ENCODE results near the gene PLCB1.
"Not testable (repeated sequence)": the region's sequence is repeated elsewhere in the genome, so short reads cannot be mapped to it uniquely, and the experiment has no call there.

Gene PLCB1

DNA sequence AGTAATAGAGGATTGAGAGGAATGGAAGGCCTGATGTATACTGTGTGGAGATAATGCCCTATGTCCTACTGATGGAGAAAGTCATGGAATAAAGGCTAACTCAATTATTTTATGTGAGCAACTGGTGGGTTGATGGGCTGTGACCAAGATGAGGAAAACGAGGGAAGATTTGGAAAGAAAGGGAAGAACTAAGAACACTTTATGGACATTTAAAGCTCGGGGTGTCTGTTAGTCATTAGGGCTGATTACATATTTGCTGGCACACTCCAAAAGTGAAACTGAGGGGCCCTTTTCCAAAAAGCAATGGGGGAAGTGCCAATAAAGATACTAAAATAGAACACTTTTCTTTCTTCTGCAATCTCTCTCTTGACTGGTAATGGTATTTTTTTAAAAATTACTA lies 439.5 kb downstream of the PLCB1 start:
- no peak for DNase-seq (ENCODE audit: insufficient read length, low spot score)
- FAIRE-seq: no peak

DNA sequence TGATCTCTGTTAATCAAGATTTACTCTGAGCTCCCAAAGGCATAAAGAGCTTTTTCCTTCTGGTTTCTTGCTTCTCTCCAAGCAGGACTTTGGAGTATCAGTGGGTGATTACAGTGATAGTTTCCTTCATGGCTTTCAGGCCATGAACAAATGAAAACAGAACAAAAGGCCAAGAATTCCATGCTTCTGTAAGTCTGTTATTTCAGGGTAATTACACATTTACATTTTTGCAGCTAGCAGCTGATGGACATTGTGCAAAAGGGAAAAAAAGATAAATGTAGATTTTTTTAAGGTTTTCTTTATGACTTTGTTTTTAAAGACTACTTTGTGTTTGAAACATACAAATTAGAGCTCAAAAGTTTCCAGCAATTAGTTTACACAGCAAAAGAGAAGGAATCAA lies 441.6 kb downstream of the PLCB1 start:
- DNase-seq (ENCODE audit: insufficient read length, low spot score): no peak
- no peak for FAIRE-seq

DNA sequence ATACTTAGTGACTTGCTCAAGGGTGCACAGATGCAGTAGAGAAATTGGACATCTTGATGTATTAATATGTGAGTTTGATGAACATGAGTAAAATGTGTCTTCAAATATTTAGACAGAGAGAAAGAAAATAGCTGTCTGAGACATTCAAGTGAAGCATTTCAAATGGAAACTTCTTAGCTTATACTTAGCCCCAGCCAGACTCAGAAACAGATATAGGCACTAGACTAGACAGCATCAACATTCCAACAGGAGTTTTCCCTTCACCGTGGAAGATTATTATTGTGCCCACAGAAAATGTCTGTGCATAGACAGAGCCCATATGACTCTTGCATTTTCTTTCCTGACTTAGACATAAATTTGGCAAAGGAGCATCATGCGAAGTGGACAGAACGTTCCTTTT lies 443.0 kb downstream of the PLCB1 start:
- FAIRE-seq (no peak), DNase-seq (ENCODE audit: insufficient read length, low spot score) (no peak)

DNA sequence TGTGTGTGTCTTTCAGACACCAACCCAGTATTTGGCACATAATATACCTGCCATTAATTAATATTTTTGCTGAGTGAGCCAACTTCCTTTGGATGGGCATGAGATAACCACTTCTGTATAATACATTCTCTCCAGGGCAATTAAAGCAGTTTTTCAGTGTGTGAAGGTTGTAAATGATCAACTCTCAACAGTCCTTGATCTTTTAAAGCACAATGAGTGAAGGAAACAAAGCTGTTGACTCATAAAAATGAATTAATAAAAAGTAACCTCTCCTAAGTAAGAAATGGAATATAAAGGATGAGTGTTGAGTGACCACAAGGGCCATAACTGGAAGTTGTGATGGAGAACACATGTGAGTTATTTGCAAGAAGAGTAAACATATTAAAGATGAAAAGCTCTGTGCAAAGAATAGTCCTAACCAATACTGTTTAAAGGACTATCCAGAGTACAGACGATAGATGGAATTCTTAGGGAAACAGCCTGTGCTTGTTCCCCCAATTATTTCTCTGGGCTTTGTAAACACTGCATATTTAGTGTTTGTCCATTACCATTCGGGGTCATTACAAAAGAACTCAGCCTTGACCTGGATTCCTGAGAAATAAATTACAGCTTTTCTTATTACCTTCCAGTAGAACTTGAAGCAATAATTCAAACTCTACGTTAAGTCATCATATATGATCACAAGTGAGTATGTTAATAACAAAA lies 446.2 kb downstream of the PLCB1 start:
- DNase-seq (ENCODE audit: insufficient read length, low spot score) (no peak), FAIRE-seq (no peak)

DNA sequence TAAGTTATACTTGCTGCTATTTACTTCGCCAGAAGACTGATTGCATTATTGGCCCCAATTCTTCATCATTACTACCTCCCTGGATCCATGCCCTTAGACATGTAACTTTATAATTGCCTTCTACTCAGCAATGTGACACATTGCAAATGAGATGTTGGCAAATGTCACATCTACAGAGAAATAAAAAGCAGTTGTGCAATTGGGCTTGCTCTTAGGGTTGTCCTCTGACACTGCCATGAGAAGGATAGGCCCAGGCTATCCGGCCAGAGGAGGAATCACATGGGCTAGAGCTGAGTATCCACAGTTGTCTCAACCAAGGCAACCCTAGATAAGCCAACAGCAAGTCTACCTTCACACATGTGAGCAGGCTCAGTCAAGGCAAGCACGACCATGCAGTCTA lies 447.0 kb downstream of the PLCB1 start:
- DNase-seq (ENCODE audit: insufficient read length, low spot score): no peak
- no peak for FAIRE-seq

DNA sequence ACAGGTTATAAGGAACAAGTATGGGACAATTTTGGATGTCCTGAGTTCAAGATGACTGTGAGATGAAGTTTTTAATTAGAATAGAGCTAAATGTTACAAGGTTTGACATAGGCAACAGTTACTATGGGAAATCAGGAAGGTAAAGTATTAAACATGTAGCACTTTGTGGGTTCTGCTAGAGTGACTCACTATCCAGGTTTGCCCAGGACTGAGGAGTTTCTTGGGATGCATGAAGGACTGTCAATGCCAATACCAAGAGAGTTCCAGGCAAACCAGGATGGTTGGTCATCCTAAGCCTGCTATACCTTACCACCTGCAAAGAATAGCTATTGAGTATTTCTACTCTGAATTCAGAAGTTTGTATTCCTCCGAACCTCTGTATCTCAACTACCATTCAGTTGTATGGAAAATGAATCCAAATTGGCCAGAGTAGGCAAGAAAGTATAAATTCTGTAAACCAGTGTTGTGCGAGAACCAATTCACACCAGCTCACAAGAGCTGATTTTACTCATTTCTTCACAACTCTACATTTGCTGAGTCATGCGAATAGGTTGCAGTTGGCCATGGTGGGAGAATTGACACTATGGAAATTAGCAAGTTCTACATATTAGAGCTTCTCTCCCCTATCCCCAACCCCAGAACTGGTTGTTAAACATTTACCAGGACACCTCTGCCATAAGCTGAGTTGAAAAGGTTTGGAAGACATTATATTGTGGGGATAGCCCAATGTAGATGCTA lies 449.5 kb downstream of the PLCB1 start:
- FAIRE-seq: no peak
- DNase-seq (ENCODE audit: insufficient read length, low spot score): no peak

DNA sequence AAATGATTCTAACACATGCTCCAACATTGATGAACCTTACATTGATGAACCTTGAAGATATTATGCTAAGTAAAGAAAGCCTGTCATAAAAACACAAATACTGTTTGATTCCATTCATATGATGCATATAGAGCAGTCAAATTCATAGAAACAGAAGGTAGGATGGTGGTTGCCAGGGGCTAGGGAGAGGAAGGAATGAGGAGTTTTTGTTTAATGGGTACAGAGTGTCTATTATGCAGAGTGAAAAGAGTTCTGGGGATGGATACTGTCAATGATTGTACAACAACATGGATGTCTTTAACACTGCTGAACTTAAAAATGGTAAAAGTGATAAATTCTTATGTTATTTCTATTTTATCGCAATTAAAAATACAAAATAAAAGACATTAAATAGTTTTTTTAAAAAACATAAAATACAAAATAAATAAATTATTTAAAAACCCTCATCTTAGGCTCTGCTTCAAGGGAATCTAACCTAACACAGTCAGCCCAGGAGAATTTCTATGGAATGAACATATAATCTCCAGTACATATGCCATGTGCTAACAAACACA lies 451.0 kb downstream of the PLCB1 start:
- FAIRE-seq: no peak

DNA sequence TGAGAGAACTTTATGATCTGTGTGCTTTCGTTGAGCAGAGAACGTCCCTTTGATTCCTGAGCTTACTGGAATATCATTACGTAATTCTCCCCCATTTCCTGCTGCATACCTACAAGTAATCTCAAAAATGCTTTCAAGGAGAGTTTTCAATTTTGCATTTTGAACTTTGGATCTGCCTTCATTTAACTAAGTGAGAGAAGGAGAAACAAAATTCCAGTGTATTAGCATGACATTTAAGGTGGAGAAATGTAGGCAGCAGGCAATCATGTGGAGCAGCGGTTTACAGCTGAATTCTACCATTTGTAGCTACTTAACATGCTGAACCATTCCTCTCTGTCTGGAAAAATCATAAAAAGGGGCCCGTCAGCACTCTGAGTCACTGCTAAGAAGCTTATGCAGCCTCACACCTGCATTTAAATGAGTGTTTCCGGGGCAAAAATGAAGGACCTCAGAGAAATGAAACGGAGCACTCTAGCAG lies 451.5 kb downstream of the PLCB1 start:
- DNase-seq (ENCODE audit: insufficient read length, low spot score) (no peak), FAIRE-seq (no peak)

More for the DNA sequence above, 451.0 kb downstream of the PLCB1 start:
- DNase-seq (ENCODE audit: insufficient read length, low spot score): no peak

DNA sequence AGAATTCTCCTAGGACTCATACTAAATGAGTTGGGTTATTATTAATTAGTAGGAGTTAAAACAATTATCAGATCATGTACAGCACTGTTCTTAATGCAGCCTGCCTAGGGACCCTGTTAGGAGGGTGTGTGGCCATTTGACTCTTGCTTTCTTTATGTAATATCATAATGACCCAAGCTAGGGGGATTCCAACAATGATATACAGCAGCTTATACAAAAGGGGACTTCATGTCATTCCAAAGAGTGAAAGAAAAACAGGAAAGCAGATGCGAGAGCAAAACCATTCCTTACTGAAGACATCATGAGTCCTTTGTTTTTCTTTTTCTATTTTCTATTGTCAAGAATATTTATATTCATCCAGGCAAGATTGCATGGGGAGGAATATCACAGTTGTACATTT lies 455.2 kb downstream of the PLCB1 start:
- no peak for DNase-seq (ENCODE audit: insufficient read length, low spot score)
- FAIRE-seq: no peak

DNA sequence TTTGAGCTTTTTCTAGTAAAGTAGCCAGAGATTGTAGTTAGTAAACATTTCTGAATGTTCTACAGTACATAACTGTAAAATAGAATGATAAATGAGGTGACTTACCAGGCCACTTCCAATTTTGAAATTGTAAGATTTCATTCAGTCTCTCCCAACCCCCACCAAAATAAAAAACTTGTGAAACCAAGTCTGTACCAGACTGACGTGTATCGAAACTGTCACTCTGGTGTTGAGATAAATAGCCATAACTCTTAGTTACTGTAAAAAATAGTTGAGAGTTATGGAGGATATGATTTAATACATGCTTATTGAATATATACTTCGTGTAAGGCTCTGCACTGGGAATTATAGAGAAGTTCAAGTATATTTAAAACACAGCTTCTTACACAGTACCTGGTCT lies 455.7 kb downstream of the PLCB1 start:
- FAIRE-seq: no peak
- no peak for DNase-seq (ENCODE audit: insufficient read length, low spot score)

DNA sequence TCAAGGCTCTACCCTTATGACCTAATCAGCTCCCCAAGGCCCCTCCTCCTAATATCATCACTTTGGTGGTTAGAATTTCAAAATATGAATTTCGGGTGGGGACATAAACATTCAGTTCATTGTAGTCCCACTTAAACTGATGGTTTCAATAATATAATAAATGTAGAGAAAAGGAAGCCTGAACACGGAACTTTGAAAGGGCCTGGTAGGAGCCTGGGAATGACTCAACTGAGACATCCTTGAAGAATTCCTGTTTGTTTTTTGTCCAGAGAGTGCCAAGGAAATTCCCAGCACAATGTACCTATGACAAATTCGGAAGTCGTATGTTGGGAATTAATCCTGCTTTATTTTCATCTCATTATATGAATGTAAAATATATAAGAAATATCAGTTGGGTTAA lies 457.9 kb downstream of the PLCB1 start:
- DNase-seq (ENCODE audit: insufficient read length, low spot score) (no peak), FAIRE-seq (no peak)

DNA sequence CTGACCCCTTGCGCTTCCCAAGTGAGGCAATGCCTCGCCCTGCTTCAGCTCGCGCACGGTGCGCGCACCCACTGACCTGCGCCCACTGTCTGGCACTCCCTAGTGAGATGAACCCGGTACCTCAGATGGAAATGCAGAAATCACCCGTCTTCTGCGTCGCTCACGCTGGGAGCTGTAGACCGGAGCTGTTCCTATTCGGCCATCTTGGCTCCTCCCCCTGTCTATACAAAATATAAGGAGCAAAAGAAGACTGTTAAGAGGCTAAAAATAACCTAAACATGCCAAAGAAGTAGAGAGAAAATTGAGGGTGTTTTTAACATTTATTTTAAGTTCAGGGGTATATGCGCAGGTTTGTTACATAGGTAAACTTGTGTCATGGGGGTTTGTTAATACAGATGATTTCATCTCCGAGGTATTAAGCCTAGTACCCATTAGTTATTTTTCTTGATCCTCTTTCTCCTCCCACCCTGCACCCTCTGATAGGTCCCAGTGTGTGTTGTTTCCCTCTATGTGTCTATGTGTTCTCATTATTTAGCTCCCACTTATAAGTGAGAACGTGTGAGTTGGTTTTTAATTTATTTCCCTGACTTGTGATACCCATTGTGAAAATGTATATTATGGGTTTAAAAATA lies 469.0 kb downstream of the PLCB1 start:
- not testable (repeated sequence) for DNase-seq (ENCODE audit: insufficient read length, low spot score); FAIRE-seq

DNA sequence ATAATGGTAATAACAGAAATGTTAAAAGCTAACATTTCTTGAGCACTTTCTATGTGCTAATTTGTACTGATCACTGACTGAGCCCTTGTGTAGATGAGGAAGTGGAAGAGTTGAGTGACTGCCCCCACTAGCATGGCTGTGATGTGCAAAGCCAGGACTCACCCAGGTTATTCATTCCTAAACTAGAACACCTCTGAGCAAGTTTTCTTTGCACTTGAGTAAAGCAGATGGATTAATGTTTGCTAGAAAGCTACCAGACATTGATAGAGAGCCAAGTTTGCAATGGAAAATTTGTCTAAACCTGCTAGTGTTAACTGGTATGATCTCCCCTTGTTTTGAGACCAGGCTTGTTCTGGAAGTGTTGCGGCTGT lies 469.5 kb downstream of the PLCB1 start:
- DNase-seq (ENCODE audit: insufficient read length, low spot score) (no peak), FAIRE-seq (no peak)

DNA sequence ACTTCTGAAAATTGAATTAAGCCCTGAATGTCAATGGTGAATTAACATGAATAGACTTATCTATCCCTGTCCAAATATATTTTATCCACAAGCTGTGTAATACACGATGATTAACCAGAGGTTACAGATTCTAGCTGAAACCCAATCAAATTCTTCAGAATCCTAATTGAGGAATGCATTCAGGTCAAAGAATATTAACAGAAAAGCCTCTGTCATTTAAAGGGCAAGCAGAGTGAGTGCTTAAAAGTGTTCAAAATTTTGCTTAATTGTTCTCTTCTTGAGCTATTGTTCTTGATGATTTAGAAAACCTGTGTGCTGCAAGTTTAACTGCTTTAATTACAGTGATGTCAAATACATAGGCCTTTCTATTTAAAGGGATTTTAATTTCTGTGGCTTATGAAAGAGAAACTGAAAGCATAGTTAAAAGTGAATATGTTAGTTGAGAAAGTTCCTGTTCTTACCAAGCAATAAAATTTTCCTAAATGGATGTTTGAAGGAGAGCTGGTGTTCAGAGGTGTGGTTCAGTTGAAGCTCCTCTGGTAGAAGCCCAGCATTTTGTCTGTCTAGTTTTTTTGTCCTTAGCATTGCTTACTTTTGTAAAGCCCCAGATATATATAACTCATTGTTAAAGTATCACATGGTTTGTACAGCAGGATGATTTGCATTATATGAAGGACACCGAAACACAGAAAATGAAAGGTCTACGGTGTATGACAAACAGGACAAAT lies 470.5 kb downstream of the PLCB1 start:
- no peak for FAIRE-seq

DNA sequence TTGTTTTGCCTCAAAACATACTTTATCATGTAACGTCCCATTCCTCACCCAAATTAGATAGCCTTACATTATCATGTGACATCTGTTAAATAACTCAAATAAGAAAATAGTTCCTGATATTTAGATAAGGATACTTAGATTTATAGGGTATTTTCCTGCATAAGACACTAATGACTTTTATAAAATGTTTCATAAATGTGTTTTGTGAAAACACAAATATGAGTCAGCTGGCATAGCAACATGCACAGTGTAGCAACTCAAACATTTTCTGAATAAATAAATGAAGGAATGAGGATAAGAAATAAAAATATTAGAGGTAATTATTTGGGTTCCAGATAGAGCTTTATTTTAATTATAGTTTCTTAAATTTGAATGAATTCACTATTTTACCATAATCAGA lies 476.4 kb downstream of the PLCB1 start:
- FAIRE-seq (no peak), DNase-seq (ENCODE audit: insufficient read length, low spot score) (no peak)

More for the DNA sequence above, 470.5 kb downstream of the PLCB1 start:
- DNase-seq (ENCODE audit: insufficient read length, low spot score): no peak

DNA sequence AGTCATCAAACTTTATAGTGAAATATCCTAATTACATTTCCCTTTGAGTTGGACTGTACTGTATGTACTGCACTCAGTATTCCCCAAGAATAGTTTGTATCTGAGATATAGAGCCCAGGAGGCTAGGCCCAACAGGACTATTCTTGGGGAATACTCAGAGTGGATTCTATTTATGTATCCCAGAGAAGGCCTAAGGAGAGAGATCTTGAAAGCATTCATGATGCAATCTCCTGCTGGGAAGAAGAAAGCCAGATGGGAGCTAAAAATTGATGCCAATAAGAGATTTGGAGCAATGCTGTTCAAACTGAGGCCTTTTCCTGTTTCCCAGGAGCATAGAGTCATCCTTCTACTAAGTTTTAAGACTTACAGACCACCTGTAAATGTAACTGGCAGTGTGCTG lies 484.7 kb downstream of the PLCB1 start:
- FAIRE-seq (no peak), DNase-seq (ENCODE audit: insufficient read length, low spot score) (no peak)

DNA sequence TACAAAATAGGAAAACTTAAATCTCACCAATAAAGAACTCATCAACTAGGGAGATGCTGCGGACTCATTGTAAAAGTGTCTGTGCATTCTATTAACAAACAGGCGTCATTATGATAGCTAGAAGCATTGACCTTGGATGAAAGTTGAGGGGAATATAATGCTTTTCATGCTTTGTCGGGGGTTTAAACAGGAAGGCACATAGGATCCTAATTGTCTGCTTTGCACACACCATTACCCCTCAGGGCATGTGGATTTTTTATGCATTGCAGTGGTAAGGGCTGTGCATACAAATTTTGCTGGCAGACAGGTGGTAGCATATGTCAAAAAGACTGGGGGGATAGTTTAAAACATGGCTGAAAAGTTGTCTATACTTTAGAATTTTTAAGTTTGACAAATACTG lies 488.9 kb downstream of the PLCB1 start:
- no peak for DNase-seq (ENCODE audit: insufficient read length, low spot score)
- FAIRE-seq: no peak

DNA sequence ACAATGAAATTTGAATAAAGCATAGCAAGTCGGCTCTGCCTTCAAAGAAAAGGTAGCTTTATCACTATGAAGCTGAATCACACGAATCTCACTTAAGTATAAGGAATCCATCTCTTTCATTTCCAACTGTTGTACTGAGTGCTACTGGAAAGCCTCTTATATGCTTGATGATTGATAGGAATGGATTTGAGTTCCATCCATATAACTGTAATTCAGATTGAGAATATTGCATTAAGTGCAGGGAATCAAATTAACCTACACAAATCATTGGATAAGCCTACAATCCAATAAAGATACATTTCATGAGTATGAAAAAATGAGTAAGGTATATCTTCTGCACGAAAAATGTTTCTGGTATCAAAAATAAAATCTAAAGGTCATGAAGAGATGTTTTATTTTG lies 492.0 kb downstream of the PLCB1 start:
- DNase-seq (ENCODE audit: insufficient read length, low spot score) (no peak), FAIRE-seq (no peak)

DNA sequence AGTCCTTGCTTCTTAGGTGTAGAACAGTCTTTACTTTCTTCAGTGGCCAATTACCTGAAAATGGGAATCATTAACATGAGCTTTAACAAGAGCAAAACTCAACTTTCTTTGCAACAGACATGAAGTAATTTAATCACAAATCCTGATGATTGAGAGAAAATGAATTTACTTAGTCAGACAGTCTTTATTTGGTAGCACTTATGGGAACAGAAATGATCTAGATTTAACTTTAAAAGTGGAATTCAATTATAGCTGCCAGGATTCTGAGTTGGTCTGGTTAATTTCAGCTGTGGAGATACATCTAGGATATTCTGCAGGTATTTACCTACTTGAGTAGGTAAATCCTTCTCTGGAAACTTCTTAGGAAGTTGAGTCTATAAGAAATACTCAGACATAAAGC lies 492.6 kb downstream of the PLCB1 start:
- FAIRE-seq (no peak), DNase-seq (ENCODE audit: insufficient read length, low spot score) (no peak)

DNA sequence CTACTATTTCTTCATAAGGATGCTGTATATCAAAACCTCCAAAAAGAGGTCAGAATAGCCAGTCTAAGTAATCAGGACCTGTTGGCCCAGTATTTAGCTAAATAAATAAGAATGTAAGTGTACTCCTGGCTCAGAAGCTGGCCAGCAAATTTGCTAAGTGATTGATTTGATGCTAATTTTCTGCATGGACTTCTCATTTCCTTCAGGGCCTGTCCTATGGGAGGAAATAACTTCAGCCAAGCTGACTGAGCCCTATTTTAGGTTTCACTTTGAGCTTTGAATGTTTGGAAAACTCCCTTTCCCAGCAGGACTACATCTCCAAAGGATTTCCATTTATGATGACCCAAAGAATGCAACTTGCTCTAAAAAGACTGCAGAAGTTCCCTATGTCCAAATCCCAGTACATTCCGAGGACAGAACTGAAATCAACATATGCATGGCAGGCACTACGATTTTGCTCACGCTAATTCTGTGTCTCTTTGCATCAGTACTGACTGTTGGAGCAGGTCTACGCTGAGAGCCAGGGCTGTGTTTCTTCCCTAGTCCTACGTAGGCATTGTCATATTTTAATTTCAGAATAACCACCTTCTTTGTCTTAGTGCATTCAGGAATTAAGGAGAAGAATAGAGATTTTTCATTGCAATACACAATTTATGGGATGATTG lies 495.4 kb downstream of the PLCB1 start:
- DNase-seq (ENCODE audit: insufficient read length, low spot score) (no peak), FAIRE-seq (no peak)

Measured in HTR-8/SVneo (cell line).